Stimulated activated CD4-positive, alpha-beta T cell treated with anti-CD3 and anti-CD28 coated beads, TNF-alpha, amount 100 ng/mL, for 1 hour (primary cell): ENCODE results near the gene CUL4A.

Experiments used
- DNase-seq, 3 donors: peaks; one replicate each; pipeline ENCODE4 v3.0.0-alpha.2; 2020; ENCODE audit warnings: low read depth in 3 of 3, low spot score in 1 of 3

The CUL4A gene

GRCh38 chr13:113179374-113180230 is 29.8 kb upstream of the CUL4A start:
- DNase-seq: no peak

- no peak for DNase-seq
Observed at GRCh38 chr13:113182046-113182445, 27.4 kb upstream of the CUL4A start.

GRCh38 chr13:113183450-113184129 is 25.8 kb upstream of the CUL4A start:
- no peak for DNase-seq

- DNase-seq: peak in 1 of 3 donors; percentile 8
Observed at GRCh38 chr13:113184568-113185440, 24.6 kb upstream of the CUL4A start.

- no peak for DNase-seq
Observed at GRCh38 chr13:113186061-113186900, 23.1 kb upstream of the CUL4A start.

- peak in 1 of 3 donors; percentile 41 for DNase-seq
Observed at GRCh38 chr13:113187263-113187669, 22.1 kb upstream of the CUL4A start.

- no peak for DNase-seq
Observed at GRCh38 chr13:113187883-113188665, 21.3 kb upstream of the CUL4A start.

GRCh38 chr13:113190181-113190580 is 19.2 kb upstream of the CUL4A start:
- DNase-seq: no peak

GRCh38 chr13:113192279-113192678 is 17.1 kb upstream of the CUL4A start:
- no peak for DNase-seq

- DNase-seq: no peak
Observed at GRCh38 chr13:113192902-113193301, 16.5 kb upstream of the CUL4A start.

GRCh38 chr13:113195360-113195759 is 14.1 kb upstream of the CUL4A start:
- no peak for DNase-seq

- DNase-seq: no peak
Observed at GRCh38 chr13:113196970-113197737, 12.3 kb upstream of the CUL4A start.

GRCh38 chr13:113201815-113202214 is 7.6 kb upstream of the CUL4A start:
- no peak for DNase-seq

GRCh38 chr13:113202912-113203311 is 6.5 kb upstream of the CUL4A start:
- no peak for DNase-seq

GRCh38 chr13:113203507-113204377 is 5.7 kb upstream of the CUL4A start:
- no peak for DNase-seq

GRCh38 chr13:113204378-113204734 is 5.1 kb upstream of the CUL4A start:
- no peak for DNase-seq

- no peak for DNase-seq
Observed at GRCh38 chr13:113205428-113205931, 3.9 kb upstream of the CUL4A start.

- no peak for DNase-seq
Observed at GRCh38 chr13:113207460-113207859, 2.0 kb upstream of the CUL4A start.
